Peyer's patch (tissue), 4 donors: ENCODE data around the gene OR6K3. TPM values are rescaled to one million over a fixed set of nuclear protein-coding genes. Genes with fewer than 3 reads are reported as not detected.

Experiments
- DNase-seq, 3 donors: peaks; one replicate each; pipeline ENCODE4 v3.0.0-alpha.2; 2017 to 2019
- H3K27ac ChIP-seq, 4 donors: fragments of 200-600 bp; sonication (generic); one replicate each; pipeline ENCODE4 v1.5.1; 2016 to 2019
- H3K27me3 ChIP-seq, 2 donors: fragments of 200-600 bp; sonication (generic); one replicate each; pipeline ENCODE4 v1.5.1; 2019
- H3K36me3 ChIP-seq, 3 donors: fragments of 200-600 bp; sonication (generic); one replicate each; pipeline ENCODE4 v1.5.1; 2016 to 2019
- H3K4me1 ChIP-seq, 4 donors: fragments of 200-600 bp; sonication (generic); one replicate each; pipeline ENCODE4 v1.5.1; 2016 to 2019
- H3K4me3 ChIP-seq, 4 donors: fragments of 200-600 bp; sonication (generic); 1 replicate in 3 of 4; 2 replicates in 1 of 4; pipeline ENCODE4 v1.5.1; 2016 to 2019; ENCODE audit warnings: mild to moderate bottlenecking in 1 of 4
- H3K9me3 ChIP-seq, 4 donors: fragments of 200-600 bp; sonication (generic); one replicate each; pipeline ENCODE4 v1.5.1; 2016 to 2019; ENCODE audit warnings: mild to moderate bottlenecking in 1 of 4
- CTCF ChIP-seq, 6 experiments: fragments of 450-650 bp in 4 of 6; fragments of 200-600 bp in 2 of 6; sonication (generic) in 1 of 6; IDR thresholded peaks; one replicate each; pipeline ENCODE4 v1.5.1; 2017 to 2019; ENCODE audit warnings: antibody characterized with exemption in 6 of 6, mild to moderate bottlenecking in 3 of 6, moderate library complexity in 1 of 6
- POLR2A ChIP-seq, 2 donors: fragments of 450-650 bp; IDR thresholded peaks; one replicate each; pipeline ENCODE4 v1.5.1; 2017; ENCODE audit warnings: antibody characterized with exemption in 2 of 2, mild to moderate bottlenecking in 2 of 2, moderate library complexity in 2 of 2
- total RNA-seq, 4 donors: library from RNA; depleted of rRNA; stranded (reverse); fragments of >200 nt; gene quantifications; one replicate each; pipeline ENCODE4 v1.1.0, GENCODE V29; 2016

Gene OR6K3
- total RNA-seq, 4 donors from 2014 or later = not detected

- H3K27ac ChIP-seq = no peak within 1 kb of the TSS
- H3K36me3 ChIP-seq = no peaks in the 10 kb centered on the region
- DNase-seq = no peak
- H3K4me3 ChIP-seq = no peak within 1 kb of the TSS
- H3K4me1 ChIP-seq = no peaks in the 10 kb centered on the region
- H3K27me3 ChIP-seq = no peaks in the 10 kb centered on the region
- no peaks in the 10 kb centered on the region for H3K9me3 ChIP-seq
- no peak for TF ChIP-seq CTCF (IDR thresholded peaks at IDR 0.05)
- TF ChIP-seq POLR2A (IDR thresholded peaks at IDR 0.05) = no peak
Observed at GRCh38 chr1:158686111-158687009, 34.2 kb downstream of the OR6K3 start, which contains the start of gene SPTA1. Gene SPTA1, minus strand, starts transcription at chr1:158686715. Its CDS starts 198 bp downstream, at chr1:158686517.

DNA sequence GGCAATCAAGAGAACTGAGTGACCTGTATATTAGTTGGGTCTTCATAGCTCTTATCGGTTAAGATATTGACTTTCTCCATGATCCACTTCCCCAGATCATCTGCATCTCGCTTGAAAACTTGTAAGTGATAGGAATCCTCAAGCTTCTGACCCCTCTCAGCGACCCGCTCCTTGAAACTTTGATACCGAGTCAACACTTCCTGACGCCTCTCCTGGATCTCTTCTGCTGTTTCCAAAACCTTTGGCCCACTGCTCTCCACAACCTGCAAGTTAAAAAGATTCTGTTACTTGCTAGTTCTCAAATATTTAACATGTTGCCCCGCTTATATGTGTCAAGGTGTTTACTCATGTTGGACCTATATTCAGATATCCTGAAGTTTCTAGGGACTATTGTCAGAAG is 35.4 kb downstream of the OR6K3 start:
- Histone ChIP-seq H3K36me3 (no peaks in the 10 kb centered on the region), H3K27me3 (no peaks in the 10 kb centered on the region), H3K4me1 (no peaks in the 10 kb centered on the region), H3K27ac (no peak overlapping the region), H3K9me3 (no peaks in the 10 kb centered on the region), H3K4me3 (no peak overlapping the region)
- no peak for TF ChIP-seq POLR2A (IDR thresholded peaks at IDR 0.05)
- TF ChIP-seq CTCF (IDR thresholded peaks at IDR 0.05) = no peak
- DNase-seq = no peak

DNA sequence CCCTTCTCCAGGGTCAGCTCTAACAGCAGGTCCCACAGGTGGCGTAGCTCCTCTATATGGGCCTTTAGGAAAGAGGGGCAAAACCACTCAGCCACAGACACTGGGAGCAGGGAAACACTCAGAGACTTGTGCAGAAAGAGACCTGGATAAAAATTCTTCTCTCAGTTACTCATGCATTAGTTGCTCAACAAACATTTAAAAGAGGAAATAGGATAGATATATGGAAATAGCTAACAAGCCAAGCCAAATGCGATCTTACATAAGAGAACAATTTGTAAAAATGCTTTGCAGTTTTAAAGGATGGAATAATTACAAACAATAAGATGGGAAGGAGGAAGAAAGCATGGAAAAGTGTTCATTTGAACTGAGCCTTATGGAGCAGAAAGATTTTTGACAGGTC is 38.9 kb downstream of the OR6K3 start:
- no peaks in the 10 kb centered on the region for H3K27me3 ChIP-seq
- H3K9me3 ChIP-seq = no peaks in the 10 kb centered on the region
- no peak overlapping the region for H3K27ac ChIP-seq
- no peak for DNase-seq
- H3K4me1 ChIP-seq = no peaks in the 10 kb centered on the region
- H3K36me3 ChIP-seq = no peaks in the 10 kb centered on the region
- TF ChIP-seq CTCF (IDR thresholded peaks at IDR 0.05) (no peak), POLR2A (IDR thresholded peaks at IDR 0.05) (no peak)
- H3K4me3 ChIP-seq = no peak overlapping the region

GRCh38 chr1:158679289-158679688 is 41.2 kb downstream of the OR6K3 start:
- TF ChIP-seq CTCF (IDR thresholded peaks at IDR 0.05) = no peak
- TF ChIP-seq POLR2A (IDR thresholded peaks at IDR 0.05) = no peak
- Histone ChIP-seq H3K27ac (no peak overlapping the region), H3K9me3 (no peaks in the 10 kb centered on the region), H3K27me3 (no peaks in the 10 kb centered on the region), H3K36me3 (no peaks in the 10 kb centered on the region), H3K4me1 (no peaks in the 10 kb centered on the region), H3K4me3 (no peak overlapping the region)
- no peak for DNase-seq

GRCh38 chr1:158675563-158676323 is 44.8 kb downstream of the OR6K3 start:
- no peaks in the 10 kb centered on the region for H3K9me3 ChIP-seq
- DNase-seq = no peak

More at GRCh38 chr1:158675563-158676323, 44.8 kb downstream of the OR6K3 start:
- no peaks in the 10 kb centered on the region for H3K36me3 ChIP-seq
- H3K27ac ChIP-seq = no peak overlapping the region
- no peak overlapping the region for H3K4me3 ChIP-seq
- no peaks in the 10 kb centered on the region for H3K4me1 ChIP-seq
- H3K27me3 ChIP-seq = no peaks in the 10 kb centered on the region
- TF ChIP-seq CTCF (IDR thresholded peaks at IDR 0.05) = no peak
- TF ChIP-seq POLR2A (IDR thresholded peaks at IDR 0.05) = no peak
